Loucy (cell line): Measurements from ENCODE around the gene TRIM25.

Source experiments
- CTCF ChIP-seq: fragments of 200-600 bp; sonication (generic); conservative IDR thresholded peaks from 2 replicates; pipeline ENCODE4 v1.5.1; 2014; ENCODE audit warnings: mild to moderate bottlenecking, antibody characterized with exemption, low read length
- EZH2phosphoT487 ChIP-seq: fragments of 200-600 bp; IDR thresholded peaks from 2 replicates; pipeline ENCODE4 v1.6.1; 2018; ENCODE audit warnings: antibody characterized with exemption, mild to moderate bottlenecking, moderate library complexity, borderline replicate concordance

- TF ChIP-seq CTCF (no peak), EZH2phosphoT487 (no peak)
Measured at GRCh38 chr17:56948491-56948890, 34.6 kb upstream of the TRIM25 start.
